ENCODE data around the gene SUGCT.

DNA sequence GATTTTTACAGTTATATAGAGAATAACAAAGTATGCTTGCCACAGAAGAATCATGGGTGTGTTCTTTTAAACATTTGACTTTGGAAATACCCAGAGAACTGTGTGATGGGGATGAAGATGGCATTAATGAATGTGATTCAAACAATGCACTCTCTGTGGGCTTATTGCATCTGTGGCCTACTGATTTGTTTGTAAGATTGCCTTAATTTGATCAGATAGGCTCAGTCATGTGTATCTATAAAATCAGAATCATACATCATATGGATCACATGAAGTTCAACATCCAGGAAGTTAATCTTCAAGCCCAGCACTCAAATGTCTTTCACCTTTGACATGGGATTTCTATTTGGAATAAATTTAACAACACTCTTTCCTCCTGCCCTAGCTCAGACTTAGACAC, 410.9 kb downstream of the SUGCT start:
- no peak for TF ChIP-seq POLR2A (IDR thresholded peaks at IDR 0.05; ENCODE audit: low read depth)
- TF ChIP-seq, protein P1, sequence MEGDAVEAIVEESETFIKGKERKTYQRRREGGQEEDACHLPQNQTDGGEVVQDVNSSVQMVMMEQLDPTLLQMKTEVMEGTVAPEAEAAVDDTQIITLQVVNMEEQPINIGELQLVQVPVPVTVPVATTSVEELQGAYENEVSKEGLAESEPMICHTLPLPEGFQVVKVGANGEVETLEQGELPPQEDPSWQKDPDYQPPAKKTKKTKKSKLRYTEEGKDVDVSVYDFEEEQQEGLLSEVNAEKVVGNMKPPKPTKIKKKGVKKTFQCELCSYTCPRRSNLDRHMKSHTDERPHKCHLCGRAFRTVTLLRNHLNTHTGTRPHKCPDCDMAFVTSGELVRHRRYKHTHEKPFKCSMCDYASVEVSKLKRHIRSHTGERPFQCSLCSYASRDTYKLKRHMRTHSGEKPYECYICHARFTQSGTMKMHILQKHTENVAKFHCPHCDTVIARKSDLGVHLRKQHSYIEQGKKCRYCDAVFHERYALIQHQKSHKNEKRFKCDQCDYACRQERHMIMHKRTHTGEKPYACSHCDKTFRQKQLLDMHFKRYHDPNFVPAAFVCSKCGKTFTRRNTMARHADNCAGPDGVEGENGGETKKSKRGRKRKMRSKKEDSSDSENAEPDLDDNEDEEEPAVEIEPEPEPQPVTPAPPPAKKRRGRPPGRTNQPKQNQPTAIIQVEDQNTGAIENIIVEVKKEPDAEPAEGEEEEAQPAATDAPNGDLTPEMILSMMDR (IDR thresholded peaks at IDR 0.05), result no peak

All from esophagus muscularis mucosa (tissue), 3 donors.